Dermis microvascular lymphatic vessel endothelial cell (primary cell): ENCODE data around the gene DDX18. TPM values are rescaled to one million over a fixed set of nuclear protein-coding genes. Genes with fewer than 3 reads are reported as not detected.
"Not testable (repeated sequence)": the region's sequence is repeated elsewhere in the genome, so short reads cannot be mapped to it uniquely, and the experiment has no call there.

Experiments
- DNase-seq, 2 donors: peaks; one replicate each; pipeline versions ENCODE4 v3.0.0 to v3.0.0-alpha.2; 2010; ENCODE audit warnings: low read depth in 2 of 2
- total RNA-seq: library from RNA; depleted of rRNA; stranded (reverse); fragments of >200 nt; gene quantifications from 2 replicates; pipeline ENCODE4 v1.2.1, GENCODE V29; 2014

DDX18 gene
- 39.7 and 40.5 TPM in 2 replicates for total RNA-seq

DNA sequence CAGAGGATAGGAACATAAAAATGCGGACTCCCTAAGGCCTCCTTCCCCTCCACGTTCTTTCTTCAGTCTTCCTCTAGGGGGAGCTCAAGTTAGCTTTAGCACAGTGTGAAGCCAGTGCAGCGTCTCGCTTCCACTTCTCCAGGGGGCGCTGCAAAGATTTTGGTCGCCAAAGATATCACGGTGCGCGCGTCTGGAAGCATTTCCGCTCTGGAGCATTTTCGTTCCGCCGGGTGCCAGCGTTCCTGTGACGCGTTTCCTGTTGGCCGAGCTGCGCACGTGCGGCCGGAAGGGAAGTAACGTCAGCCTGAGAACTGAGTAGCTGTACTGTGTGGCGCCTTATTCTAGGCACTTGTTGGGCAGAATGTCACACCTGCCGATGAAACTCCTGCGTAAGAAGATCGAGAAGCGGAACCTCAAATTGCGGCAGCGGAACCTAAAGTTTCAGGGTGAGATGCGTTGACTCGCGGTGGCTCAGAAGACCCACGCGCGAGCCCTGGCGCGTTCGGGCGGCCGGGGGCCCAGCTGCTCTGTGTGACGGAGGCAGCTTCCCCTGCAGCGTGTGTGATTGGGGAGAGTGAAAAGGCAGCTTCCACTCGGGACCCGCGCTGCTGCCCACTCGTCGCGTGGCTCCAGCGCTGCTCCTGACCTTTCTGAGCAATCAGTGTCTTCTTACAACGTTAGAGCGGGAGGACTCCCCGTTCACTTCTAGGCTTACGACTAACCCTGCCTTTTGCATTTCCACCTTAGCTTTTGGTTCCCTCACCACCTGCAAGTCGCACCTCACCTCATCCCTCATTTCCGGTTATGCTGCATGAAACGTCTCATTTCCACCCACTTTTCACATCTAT is at the start of gene DDX18:
TSS of gene DDX18 (plus strand) at position 275 of the 848 bp plus-strand sequence. CDS start at position 362, 87 bp downstream.
- DNase-seq, result peak; percentile 96 to 98

DNA sequence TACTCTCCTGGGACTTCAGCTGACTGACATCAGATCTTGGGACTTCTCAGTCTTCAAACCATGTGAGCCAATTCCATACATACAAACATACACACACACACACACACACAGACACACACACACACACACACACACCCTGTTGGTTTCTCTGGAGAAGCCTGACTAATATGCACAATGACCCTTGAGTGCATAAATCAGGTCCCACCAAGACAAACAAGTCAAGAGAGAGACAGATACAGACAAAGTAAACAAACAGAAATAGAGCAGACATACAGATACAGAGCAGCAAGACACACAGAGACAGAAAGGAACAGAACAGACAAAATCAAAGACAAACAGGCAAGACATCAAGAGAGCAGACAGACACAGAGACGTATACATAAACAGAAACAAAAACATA is 43.8 kb upstream of the DDX18 start:
- DNase-seq, result no peak

GRCh38 chr2:117771969-117772630 is 42.4 kb upstream of the DDX18 start:
- peak; percentile 28 to 47 for DNase-seq

DNA sequence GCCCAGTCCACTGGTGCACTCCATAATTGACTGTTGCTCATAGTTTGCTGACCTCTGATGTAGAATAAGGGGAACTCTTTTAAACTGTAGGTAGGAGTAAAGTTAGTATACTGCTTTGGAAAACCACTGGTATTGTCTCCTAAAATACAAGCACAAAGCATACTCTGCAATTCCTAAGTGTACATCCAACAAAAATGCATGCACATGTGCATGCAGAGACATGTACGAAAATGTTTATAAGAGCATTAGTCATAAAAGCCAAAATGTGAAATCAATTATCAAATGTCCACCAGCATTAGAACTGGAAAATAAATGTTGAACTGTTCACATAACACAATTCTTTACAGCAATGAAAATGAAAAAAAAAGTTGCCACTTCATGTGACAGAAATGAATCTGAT is 39.8 kb upstream of the DDX18 start:
- no peak for DNase-seq

GRCh38 chr2:117775703-117776219 is 38.7 kb upstream of the DDX18 start:
- DNase-seq, result no peak

DNA sequence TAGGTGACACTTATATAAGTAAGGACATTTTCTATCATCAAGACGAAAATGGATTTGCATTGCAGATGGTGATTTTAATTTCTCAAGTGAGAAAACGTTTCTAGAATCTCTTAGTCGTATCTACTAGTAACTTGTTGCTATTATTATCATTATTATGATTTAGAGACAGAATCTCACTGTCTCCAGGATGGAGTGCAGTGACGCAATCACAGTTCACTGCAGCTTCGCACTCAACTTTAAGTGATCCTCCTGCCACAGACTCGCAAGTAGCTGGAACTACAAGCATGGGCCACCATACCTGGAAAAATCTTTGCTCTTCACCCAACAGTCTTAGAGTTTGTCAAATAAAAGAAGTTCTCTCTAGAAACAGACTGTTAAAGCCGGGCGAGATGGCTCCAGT is 37.6 kb upstream of the DDX18 start:
- DNase-seq, result no peak

GRCh38 chr2:117785740-117786139 is 28.8 kb upstream of the DDX18 start:
- DNase-seq, result peak; percentile 37 to 57

DNA sequence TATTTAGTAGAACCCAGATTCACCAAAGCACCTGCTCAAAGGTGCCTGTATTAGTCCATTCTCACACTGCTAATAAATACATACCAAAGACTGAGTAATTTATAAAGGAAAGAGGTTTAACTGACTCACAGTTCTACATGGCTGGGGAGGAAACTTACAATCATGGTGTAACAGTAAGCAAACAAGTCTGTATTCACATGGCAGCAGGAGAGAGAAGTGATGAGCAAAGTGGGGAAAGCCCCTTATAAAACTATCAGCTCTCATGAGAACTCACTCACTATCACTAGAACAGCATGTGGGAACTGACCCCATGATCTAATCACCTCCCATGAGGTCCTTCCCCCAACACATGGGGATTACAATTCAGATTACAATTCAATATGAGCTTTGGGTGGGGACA is 28.0 kb upstream of the DDX18 start:
- no peak for DNase-seq

DNA sequence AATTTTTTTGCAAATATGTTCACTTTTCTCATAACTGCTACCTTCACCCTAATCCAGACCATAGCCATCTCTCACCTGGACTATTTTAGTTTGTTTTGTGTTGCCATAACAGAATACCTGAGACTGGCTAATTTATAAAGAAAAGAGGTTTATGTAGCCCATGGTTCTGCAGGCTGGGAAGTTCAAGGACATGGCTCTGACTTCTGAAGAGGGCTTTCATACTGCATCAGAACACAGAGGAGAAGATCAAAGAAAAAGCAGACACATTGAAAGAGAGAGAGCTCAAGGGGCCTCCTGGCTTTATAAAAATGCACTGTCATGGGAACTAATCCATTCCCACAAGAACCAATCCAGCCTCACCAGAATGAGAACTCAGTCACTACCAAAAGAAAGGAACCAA is 25.0 kb upstream of the DDX18 start:
- DNase-seq, result no peak

GRCh38 chr2:117794668-117795067 is 19.8 kb upstream of the DDX18 start:
- no peak for DNase-seq

DNA sequence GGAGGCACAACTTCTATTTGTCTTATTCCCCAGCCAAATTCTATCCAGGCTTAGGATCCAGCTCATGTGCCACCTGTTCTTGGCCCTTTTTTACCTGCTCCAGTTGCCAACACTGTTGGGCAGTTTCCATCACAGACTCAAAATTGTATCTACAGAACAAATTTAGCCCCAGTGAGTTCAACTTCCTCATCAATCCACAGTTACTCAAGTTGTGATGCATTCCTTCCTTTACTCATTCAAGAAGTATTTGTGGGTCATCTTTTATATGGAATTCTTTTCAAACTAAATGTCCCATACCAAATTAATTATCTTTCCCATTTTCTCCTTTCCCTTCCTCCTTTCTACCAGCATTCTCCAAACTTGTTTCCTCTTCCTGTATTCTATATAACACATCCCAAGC is 12.7 kb upstream of the DDX18 start:
- no peak for DNase-seq

DNA sequence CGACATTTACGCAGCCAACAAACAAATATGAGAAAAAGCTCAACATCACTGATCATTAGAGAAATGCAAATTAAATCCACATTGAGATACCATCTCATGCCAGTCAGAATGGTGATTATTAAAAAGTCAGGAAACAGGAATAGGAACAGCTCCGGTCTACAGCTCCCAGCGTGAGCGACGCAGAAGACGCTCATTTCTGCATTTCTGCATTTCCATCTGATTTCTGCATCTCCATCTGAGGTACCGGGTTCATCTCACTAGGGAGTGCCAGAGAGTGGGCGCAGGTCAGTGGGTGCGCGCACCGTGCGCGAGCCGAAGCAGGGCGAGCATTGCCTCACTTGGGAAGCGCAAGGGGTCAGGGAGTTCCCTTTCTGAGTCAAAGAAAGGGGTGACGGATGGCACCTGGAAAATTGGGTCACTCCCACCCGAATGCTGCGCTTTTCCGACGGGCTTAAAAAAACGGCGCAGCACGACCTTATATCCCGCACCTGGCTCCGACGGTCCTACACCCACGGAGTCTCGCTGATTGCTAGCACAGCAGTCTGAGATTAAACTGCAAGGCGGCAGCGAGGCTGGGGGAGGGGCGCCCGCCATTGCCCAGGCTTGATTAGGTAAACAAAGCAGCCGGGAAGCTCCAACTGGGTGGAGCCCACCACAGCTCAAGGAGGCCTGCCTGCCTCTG is 10.7 kb upstream of the DDX18 start:
- DNase-seq, result not testable (repeated sequence)

DNA sequence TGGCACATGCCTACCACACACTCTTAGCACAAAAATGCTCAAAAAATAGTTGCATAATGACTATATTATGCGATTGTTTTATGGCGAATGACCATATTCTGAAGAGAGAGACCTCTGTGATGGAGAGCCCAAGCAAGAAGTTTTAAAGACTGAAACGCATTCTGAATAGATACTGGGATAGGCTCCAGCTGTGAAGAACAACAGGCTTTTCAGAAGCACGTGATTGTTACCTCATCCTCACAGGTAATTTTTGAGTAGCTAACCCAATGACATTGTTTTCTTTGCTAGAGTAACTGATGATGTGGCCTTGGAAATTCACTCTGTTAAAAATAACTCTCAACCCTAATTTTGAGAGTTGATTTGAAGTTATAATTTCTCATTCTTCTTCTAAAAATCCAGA is 2.0 kb upstream of the DDX18 start:
- DNase-seq, result no peak

DNA sequence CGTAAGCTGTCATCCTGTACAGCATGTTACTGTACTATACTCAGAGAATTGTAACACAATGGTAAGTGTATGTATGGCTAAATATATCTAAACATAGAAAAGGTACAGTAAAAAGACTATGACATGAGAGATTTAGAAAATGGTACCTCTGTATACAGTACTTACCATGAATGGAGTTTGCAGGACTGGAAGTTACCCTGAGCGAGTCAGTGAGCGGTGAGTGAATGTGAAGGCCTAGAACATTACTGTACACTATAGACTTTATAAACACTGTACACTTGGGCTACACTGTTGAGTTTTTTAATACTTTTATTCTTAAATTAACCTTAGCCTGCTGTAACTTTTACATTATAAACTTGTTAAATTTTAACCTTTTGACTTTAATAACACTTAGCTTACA is 1.5 kb downstream of the DDX18 start:
- DNase-seq, result no peak

DNA sequence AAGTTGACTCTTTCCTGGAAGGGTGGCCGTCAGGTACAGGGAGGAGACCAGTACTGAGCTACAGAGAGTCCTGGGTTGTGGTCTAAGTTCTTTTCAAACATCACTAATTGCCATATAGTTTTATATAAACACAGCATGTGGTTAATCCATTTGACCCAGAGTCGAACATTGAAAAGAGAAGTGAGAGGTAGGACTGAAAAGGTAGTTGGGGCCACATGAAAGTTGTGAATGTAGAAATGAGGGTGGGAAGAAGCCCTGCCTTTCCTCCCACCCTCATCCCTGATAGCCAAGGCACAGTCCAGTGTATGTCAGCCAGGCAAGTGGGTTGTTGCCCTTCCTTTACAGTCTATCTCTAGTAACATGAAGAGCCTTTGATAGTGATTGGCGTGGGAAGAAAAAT is 4.4 kb downstream of the DDX18 start:
- DNase-seq, result no peak

GRCh38 chr2:117820444-117820843 is 6.0 kb downstream of the DDX18 start:
- DNase-seq, result no peak

DNA sequence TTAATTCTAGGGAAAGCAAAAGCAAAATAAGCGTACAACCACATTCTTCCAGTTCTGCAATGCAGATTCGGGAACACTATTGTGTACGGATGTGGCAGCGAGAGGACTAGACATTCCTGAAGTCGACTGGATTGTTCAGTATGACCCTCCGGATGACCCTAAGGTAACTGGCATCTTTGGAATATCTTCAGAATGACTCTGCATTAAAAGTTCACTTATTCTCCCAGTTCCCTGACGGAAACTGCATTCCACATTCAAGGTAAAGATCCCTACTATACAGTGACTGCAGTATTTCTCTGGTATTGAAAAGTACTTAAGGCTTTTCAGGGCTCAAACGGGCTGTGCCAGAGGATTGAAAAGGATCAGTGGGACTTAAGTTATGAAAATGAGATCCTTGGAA is 10.9 kb downstream of the DDX18 start:
- DNase-seq, result no peak

GRCh38 chr2:117827464-117827863 is 13.0 kb downstream of the DDX18 start:
- not testable (repeated sequence) for DNase-seq

DNA sequence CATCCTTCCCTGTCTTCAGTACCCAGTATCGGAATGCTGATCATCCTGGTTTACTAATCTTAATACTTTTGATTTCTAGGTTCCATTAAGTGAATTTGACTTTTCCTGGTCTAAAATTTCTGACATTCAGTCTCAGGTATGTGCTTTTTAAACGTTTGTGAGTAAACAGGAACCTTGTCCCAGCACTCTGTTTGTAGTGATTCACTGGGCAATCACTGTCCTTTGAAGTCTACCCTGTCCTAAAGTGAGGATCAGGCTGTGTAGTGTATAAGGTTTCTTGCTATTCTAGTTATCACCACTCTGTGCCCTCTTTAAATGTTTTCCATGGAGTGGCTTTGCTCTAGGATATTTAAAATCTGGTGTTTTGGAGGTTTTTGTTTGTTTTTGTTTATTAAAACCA is 14.4 kb downstream of the DDX18 start:
- no peak for DNase-seq

GRCh38 chr2:117832332-117832731 is 17.8 kb downstream of the DDX18 start:
- no peak for DNase-seq

- peak in 1 of 2 donors; percentile 42 for DNase-seq
These were observed 18.6 kb downstream of the DDX18 start for GRCh38 chr2:117832905-117833613.

DNA sequence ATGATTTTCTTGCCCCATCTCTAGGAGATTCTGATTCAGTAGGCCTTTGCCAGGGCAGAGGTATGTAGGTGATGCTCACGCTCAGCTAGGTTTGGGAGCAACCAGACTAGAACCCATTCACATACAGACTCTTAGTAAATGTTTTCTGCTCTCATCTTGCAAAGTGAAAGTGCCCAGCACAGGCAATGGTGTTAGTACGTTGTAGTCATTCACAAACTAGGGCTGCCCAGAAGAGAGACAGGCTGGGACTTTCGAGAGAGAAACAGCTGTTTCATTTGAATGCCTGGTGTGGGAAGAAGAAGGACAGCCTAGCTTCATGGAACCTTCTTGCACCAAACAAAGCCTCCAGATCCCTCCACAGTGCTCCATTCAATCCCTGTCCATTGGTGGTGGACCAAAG is 19.4 kb downstream of the DDX18 start:
- no peak for DNase-seq
